HEK293T (cell line): ENCODE measurements around the gene SNF8.

Source experiments
- ELF4 ChIP-seq: fragments of 450-650 bp; IDR thresholded peaks from 2 replicates; pipeline ENCODE4 v1.6.1; 2017; ENCODE audit warnings: antibody characterized with exemption
- NFRKB ChIP-seq: fragments of 450-650 bp; IDR thresholded peaks from 2 replicates; pipeline ENCODE4 v1.6.1; 2016; ENCODE audit warnings: mild to moderate bottlenecking, moderate library complexity
- SP1 ChIP-seq: fragments of 450-650 bp; IDR thresholded peaks from 2 replicates; pipeline ENCODE4 v1.6.1; 2017
- TARDBP ChIP-seq: fragments of 450-650 bp; IDR thresholded peaks from 2 replicates; pipeline ENCODE4 v1.6.1; 2016

DNA sequence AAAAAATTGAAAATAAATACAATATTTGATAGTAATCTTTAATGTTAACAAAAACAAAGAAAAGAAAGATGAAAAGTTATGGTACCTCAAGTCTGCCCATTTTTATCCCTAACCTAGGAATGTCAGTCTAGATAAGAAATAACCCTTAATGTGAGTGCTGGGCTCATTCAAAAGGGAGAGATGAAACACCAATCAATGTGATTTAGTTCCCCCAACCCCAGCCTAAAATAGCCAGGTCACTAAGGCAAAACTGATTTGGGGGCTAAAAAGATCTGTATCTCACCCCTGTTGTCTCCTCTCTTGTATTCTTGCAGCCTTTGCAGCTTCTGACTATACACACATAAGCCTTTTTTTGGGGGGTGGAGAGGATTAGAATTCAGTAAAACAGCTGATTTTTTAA, 49.3 kb upstream of the SNF8 start:
- no peak for TF ChIP-seq NFRKB
- TF ChIP-seq SP1: no peak
- no peak for TF ChIP-seq ELF4
- no peak for TF ChIP-seq TARDBP
